DOHH2 (cell line): ENCODE results near the gene ALG9.

ENCODE experiments used
- H3F3A ChIP-seq: fragments of 200-600 bp; sonication (generic), shearing (Covaris generic); 2 replicates; pipeline ENCODE4 v1.6.0; 2016; ENCODE audit warnings: antibody characterized with exemption, mild to moderate bottlenecking; ENCODE audit not compliant: control insufficient read depth, insufficient read depth
- H3K27ac ChIP-seq: fragments of 200-600 bp; sonication (generic); 2 replicates; pipeline ENCODE4 v1.5.1; 2014; ENCODE audit warnings: low read depth, mild to moderate bottlenecking, low read length, moderate library complexity
- H3K27me3 ChIP-seq: fragments of 200-600 bp; sonication (generic); 2 replicates; pipeline ENCODE4 v1.6.1; 2014; ENCODE audit warnings: mild to moderate bottlenecking, low read length, mixed read lengths; ENCODE audit not compliant: control insufficient read depth
- H3K36me3 ChIP-seq: fragments of 200-600 bp; sonication (generic); 2 replicates; pipeline ENCODE4 v1.6.1; 2014; ENCODE audit warnings: mild to moderate bottlenecking, low read length, moderate library complexity, mixed read lengths; ENCODE audit not compliant: control insufficient read depth
- H3K4me1 ChIP-seq: fragments of 200-600 bp; sonication (generic); 2 replicates; pipeline ENCODE4 v1.6.1; 2014; ENCODE audit warnings: mild to moderate bottlenecking, low read length, mixed read lengths; ENCODE audit not compliant: control insufficient read depth
- H3K4me2 ChIP-seq: fragments of 200-600 bp; sonication (generic); 2 replicates; pipeline ENCODE4 v1.6.0; 2014; ENCODE audit warnings: mild to moderate bottlenecking, low read length, moderate library complexity
- H3K4me3 ChIP-seq: fragments of 200-600 bp; sonication (generic); 2 replicates; pipeline ENCODE4 v1.5.1; 2014; ENCODE audit warnings: mild to moderate bottlenecking, low read length, mixed read lengths
- H3K79me2 ChIP-seq: fragments of 200-600 bp; sonication (generic); 2 replicates; pipeline ENCODE4 v1.6.1; 2014; ENCODE audit warnings: mild to moderate bottlenecking, low read length, mixed read lengths; ENCODE audit not compliant: control insufficient read depth
- H3K9me2 ChIP-seq: fragments of 200-600 bp; sonication (generic); replicated peaks from 2 replicates; pipeline ENCODE4 v1.6.1; 2014; ENCODE audit warnings: mild to moderate bottlenecking, low read length, mixed read lengths; ENCODE audit not compliant: control insufficient read depth
- H3K9me3 ChIP-seq: fragments of 200-600 bp; sonication (generic); 2 replicates; pipeline ENCODE4 v1.6.1; 2014; ENCODE audit warnings: antibody characterized with exemption, low read length, mixed read lengths; ENCODE audit not compliant: control insufficient read depth, insufficient read depth
- H4K20me1 ChIP-seq: fragments of 200-600 bp; sonication (generic); 2 replicates; pipeline ENCODE4 v1.6.0; 2014; ENCODE audit warnings: low read depth, mild to moderate bottlenecking, antibody characterized with exemption, low read length, moderate library complexity; ENCODE audit not compliant: control insufficient read depth, insufficient read depth
- EZH2phosphoT487 ChIP-seq: fragments of 200-600 bp; sonication (generic); IDR thresholded peaks from 2 replicates; pipeline ENCODE4 v1.6.1; 2017; ENCODE audit warnings: borderline replicate concordance, mild to moderate bottlenecking, antibody characterized with exemption, low read length, moderate library complexity, mixed read lengths
- TF ChIP-seq, protein P1 (sequence below): fragments of 200-600 bp; sonication (generic); IDR thresholded peaks from one replicate; pipeline ENCODE4 v1.5.1; 2014; ENCODE audit warnings: antibody characterized with exemption, mild to moderate bottlenecking, low read depth, low read length; ENCODE audit not compliant: poor library complexity, severe bottlenecking

The ALG9 gene

DNA sequence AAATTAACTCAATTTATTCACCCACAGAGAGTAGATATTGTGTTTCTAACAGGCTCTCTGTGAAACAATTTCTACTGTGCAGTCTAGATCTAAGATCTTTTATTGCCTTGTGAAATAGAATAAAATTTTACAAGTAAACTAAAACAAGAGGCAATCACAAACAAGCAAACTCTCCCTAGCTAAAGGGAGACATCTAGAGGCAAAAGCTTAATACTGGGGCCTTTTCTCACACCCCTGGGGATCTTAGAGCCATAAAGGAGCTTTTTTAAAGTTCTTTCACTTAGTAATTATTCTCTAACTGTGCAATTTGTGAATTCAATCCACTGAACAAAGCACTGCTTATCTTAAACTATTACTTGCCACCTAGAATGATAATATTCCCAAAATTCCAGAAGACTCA, 19.7 kb downstream of the ALG9 start:
- Histone ChIP-seq H3K4me2 (no peak overlapping the region), H3F3A (no peaks in the 10 kb centered on the region), H3K4me3 (no peak overlapping the region), H3K27me3 (no peaks in the 10 kb centered on the region), H3K79me2 (no peaks in the 10 kb centered on the region), H3K9me3 (no peaks in the 10 kb centered on the region), H3K36me3 (peaks cover 58% of the 10 kb centered on the region), H3K27ac (no peak overlapping the region), H4K20me1 (no peaks in the 10 kb centered on the region), H3K9me2 (no peaks in the 10 kb centered on the region), H3K4me1 (no peaks in the 10 kb centered on the region)
- TF ChIP-seq, protein P1, sequence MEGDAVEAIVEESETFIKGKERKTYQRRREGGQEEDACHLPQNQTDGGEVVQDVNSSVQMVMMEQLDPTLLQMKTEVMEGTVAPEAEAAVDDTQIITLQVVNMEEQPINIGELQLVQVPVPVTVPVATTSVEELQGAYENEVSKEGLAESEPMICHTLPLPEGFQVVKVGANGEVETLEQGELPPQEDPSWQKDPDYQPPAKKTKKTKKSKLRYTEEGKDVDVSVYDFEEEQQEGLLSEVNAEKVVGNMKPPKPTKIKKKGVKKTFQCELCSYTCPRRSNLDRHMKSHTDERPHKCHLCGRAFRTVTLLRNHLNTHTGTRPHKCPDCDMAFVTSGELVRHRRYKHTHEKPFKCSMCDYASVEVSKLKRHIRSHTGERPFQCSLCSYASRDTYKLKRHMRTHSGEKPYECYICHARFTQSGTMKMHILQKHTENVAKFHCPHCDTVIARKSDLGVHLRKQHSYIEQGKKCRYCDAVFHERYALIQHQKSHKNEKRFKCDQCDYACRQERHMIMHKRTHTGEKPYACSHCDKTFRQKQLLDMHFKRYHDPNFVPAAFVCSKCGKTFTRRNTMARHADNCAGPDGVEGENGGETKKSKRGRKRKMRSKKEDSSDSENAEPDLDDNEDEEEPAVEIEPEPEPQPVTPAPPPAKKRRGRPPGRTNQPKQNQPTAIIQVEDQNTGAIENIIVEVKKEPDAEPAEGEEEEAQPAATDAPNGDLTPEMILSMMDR, result peak; percentile 33
- no peak for TF ChIP-seq EZH2phosphoT487

DNA sequence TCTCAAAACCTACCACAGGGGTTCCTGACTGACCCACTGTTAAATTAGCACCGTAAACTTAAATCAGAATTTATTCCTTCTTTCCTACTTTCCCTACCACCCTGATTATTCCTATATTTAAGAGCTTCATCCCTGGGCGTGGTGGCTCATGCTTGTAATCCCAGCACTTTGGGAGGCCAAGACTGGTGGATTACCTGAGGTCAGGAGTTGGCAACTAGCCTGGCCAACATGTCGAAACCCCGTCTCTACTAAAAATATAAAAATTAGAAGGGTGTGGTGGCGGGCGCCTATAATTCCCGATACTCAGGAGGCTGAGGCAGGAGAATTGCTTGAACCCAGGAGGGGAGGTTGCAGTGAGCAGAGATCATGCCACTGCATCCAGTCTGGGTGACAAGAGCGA, 20.3 kb downstream of the ALG9 start:
- Histone ChIP-seq H3K36me3 (peaks cover 59% of the 10 kb centered on the region), H3K4me2 (no peak overlapping the region), H3K79me2 (no peaks in the 10 kb centered on the region), H3K9me2 (no peaks in the 10 kb centered on the region), H3K9me3 (no peaks in the 10 kb centered on the region), H4K20me1 (no peaks in the 10 kb centered on the region), H3K27ac (no peak overlapping the region), H3K4me1 (no peaks in the 10 kb centered on the region), H3K27me3 (no peaks in the 10 kb centered on the region), H3K4me3 (no peak overlapping the region), H3F3A (no peaks in the 10 kb centered on the region)
- no peak for TF ChIP-seq EZH2phosphoT487
- TF ChIP-seq, protein P1, result no peak

DNA sequence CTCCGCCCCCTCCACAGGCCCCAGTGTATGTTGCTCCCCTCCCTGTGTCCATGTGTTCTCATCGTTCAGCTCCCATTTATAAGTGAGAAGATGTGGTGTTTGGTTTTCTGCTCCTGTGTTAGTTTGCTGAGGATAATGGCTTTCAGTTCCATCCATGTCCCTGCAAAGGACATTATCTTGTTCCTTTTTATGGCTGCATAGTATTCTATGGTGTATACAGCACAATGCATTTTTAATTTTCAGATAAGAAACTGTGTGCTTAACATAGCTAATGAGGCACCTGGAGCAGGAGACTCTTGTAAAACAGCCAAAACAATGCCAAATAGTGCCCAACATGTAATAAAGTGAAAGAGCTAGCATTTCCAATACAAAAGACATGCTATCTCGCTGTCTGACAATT, 21.8 kb downstream of the ALG9 start:
- Histone ChIP-seq H3K9me3 (no peaks in the 10 kb centered on the region), H3K79me2 (no peaks in the 10 kb centered on the region), H4K20me1 (no peaks in the 10 kb centered on the region), H3K27me3 (no peaks in the 10 kb centered on the region), H3K4me2 (no peak overlapping the region), H3K4me3 (no peak overlapping the region), H3K9me2 (no peaks in the 10 kb centered on the region), H3K36me3 (peaks cover 59% of the 10 kb centered on the region), H3K27ac (no peak overlapping the region), H3F3A (no peaks in the 10 kb centered on the region), H3K4me1 (no peaks in the 10 kb centered on the region)
- TF ChIP-seq, protein P1, result no peak
- no peak for TF ChIP-seq EZH2phosphoT487

DNA sequence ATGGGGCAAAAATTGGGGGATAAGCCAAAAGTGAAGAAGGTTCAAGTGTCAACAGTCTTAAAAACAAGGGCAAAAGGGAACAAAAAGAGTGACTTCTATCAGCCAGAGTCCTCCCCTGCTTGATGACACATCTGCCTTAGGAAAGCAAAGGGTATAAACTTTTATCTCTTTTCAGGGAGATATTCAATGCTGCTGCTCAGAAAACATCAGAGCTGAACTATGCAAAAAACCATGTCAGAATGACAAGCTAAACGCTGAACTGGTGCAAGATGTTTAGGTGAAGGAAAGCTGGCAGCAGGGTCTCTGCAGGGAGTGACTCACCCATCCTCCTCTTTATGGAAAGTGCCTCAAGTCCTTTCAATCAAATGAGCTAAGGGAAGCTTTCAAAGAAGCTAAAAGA, 24.7 kb downstream of the ALG9 start:
- Histone ChIP-seq H3K4me1 (no peaks in the 10 kb centered on the region), H3K27me3 (no peaks in the 10 kb centered on the region), H3K36me3 (peaks cover 48% of the 10 kb centered on the region), H3K9me2 (no peaks in the 10 kb centered on the region), H3F3A (no peaks in the 10 kb centered on the region), H3K4me2 (no peak overlapping the region), H3K4me3 (no peak overlapping the region), H3K79me2 (no peaks in the 10 kb centered on the region), H4K20me1 (no peaks in the 10 kb centered on the region), H3K9me3 (no peaks in the 10 kb centered on the region), H3K27ac (no peak overlapping the region)
- no peak for TF ChIP-seq EZH2phosphoT487
- TF ChIP-seq, protein P1, result no peak
